ENCODE data around the gene ITGA1.

Gene ITGA1

GRCh38 chr5:52998552-52999313, 211.0 kb downstream of the ITGA1 start:
- Histone ChIP-seq H3K27ac (no peak overlapping the region), H3K4me3 (no peak overlapping the region), H3K36me3 (no peaks in the 10 kb centered on the region), H3K27me3 (no peaks in the 10 kb centered on the region), H3K9me3 (no peaks in the 10 kb centered on the region), H3K4me1 (no peaks in the 10 kb centered on the region)
- intact Hi-C loops (cut with DNase I; ENCODE audit: low total_unique reads), result no loop called here
- TF ChIP-seq, protein P1, sequence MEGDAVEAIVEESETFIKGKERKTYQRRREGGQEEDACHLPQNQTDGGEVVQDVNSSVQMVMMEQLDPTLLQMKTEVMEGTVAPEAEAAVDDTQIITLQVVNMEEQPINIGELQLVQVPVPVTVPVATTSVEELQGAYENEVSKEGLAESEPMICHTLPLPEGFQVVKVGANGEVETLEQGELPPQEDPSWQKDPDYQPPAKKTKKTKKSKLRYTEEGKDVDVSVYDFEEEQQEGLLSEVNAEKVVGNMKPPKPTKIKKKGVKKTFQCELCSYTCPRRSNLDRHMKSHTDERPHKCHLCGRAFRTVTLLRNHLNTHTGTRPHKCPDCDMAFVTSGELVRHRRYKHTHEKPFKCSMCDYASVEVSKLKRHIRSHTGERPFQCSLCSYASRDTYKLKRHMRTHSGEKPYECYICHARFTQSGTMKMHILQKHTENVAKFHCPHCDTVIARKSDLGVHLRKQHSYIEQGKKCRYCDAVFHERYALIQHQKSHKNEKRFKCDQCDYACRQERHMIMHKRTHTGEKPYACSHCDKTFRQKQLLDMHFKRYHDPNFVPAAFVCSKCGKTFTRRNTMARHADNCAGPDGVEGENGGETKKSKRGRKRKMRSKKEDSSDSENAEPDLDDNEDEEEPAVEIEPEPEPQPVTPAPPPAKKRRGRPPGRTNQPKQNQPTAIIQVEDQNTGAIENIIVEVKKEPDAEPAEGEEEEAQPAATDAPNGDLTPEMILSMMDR (IDR thresholded peaks at IDR 0.05), result no peak
- no peak for DNase-seq

DNA sequence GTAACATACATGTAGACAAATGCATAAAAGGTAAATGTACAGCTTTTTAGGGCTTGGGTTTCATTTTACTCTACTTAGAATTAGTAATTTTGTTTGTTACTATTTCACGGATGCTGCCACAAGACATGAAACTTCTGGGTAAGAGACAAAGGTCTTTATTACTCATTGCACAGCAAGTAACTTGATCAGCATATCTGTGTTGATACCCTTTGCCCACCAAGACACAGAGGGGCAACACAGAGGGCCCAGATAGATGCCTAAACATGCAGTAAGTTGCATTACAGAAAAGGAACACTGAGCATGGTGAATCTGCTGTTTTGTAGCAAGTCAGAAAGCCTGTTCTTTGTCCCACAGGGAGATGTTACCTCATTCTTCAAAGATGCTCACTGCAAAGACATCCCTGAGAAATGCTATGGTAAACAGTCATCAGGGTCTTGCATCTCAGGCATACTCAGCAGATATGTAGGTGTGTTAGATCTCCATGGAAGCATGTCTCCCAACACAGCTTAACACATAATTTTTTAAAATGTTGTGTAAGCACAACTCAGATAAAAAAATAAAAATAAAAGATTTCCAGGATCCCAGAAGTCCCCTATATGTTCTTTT, 211.7 kb downstream of the ITGA1 start:
- DNase-seq, result no peak
- H3K9me3 ChIP-seq, result no peaks in the 10 kb centered on the region
- no peak overlapping the region for H3K4me3 ChIP-seq
- no peak overlapping the region for H3K27ac ChIP-seq
- intact Hi-C loops (cut with DNase I; ENCODE audit: low total_unique reads), result no loop called here
- H3K4me1 ChIP-seq, result no peaks in the 10 kb centered on the region
- H3K27me3 ChIP-seq, result no peaks in the 10 kb centered on the region
- H3K36me3 ChIP-seq, result no peaks in the 10 kb centered on the region
- TF ChIP-seq, protein P1 (IDR thresholded peaks at IDR 0.05), result no peak

GRCh38 chr5:53001541-53001940, 213.8 kb downstream of the ITGA1 start:
- H3K36me3 ChIP-seq, result no peaks in the 10 kb centered on the region
- no peak for DNase-seq
- no peaks in the 10 kb centered on the region for H3K4me1 ChIP-seq
- H3K27ac ChIP-seq, result no peak overlapping the region
- H3K27me3 ChIP-seq, result no peaks in the 10 kb centered on the region
- TF ChIP-seq, protein P1 (IDR thresholded peaks at IDR 0.05), result no peak
- H3K4me3 ChIP-seq, result no peak overlapping the region
- no peaks in the 10 kb centered on the region for H3K9me3 ChIP-seq
- intact Hi-C loops (cut with DNase I; ENCODE audit: low total_unique reads), result no loop called here

- Histone ChIP-seq H3K4me3 (no peak overlapping the region), H3K9me3 (no peaks in the 10 kb centered on the region), H3K27me3 (no peaks in the 10 kb centered on the region), H3K27ac (no peak overlapping the region), H3K36me3 (no peaks in the 10 kb centered on the region), H3K4me1 (no peaks in the 10 kb centered on the region)
- no peak for DNase-seq
- TF ChIP-seq, protein P1 (IDR thresholded peaks at IDR 0.05), result no peak
- intact Hi-C loops (cut with DNase I; ENCODE audit: low total_unique reads), result no loop called here
Observed at GRCh38 chr5:53002491-53002890, 214.8 kb downstream of the ITGA1 start.

GRCh38 chr5:53003144-53003543, 215.4 kb downstream of the ITGA1 start:
- DNase-seq, result no peak
- no peak overlapping the region for H3K27ac ChIP-seq
- H3K4me3 ChIP-seq, result no peak overlapping the region
- H3K27me3 ChIP-seq, result no peaks in the 10 kb centered on the region
- no peaks in the 10 kb centered on the region for H3K36me3 ChIP-seq
- TF ChIP-seq, protein P1 (IDR thresholded peaks at IDR 0.05), result no peak
- intact Hi-C loops (cut with DNase I; ENCODE audit: low total_unique reads), result no loop called here
- no peaks in the 10 kb centered on the region for H3K4me1 ChIP-seq
- H3K9me3 ChIP-seq, result no peaks in the 10 kb centered on the region
